GM12873 (cell line): ENCODE results near the gene CTSE.
A peak's percentile ranks its signal among the peaks of the same experiment; 100 is the strongest.

Experiments
- TF ChIP-seq, protein P1 (sequence below): IDR thresholded peaks from 2 replicates; pipeline ENCODE4 v1.5.1; 2012; ENCODE audit warnings: low read depth, mild to moderate bottlenecking, moderate library complexity, low read length, control low read depth; ENCODE audit not compliant: insufficient read depth; ENCODE audit errors: missing control alignments

Gene CTSE

DNA sequence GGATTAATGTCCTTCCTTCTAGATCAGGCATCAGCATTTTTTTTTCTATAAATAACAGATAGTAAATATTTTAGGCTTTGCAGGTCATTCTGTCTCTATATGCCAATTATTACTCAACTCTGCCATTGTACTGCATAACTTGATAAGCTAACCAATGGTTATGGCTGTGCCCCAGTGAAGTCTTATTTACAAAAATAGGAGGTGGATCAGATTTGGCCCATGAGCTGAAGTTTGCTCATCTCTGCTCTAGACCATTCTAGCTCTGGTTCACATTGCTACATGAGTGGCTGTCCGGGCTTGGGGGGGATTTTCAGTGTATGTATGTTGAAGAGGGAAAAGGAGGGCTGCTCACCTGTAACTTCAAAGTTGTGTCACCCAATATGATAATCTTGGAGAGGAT is 30.6 kb downstream of the CTSE start:
- TF ChIP-seq, protein P1, sequence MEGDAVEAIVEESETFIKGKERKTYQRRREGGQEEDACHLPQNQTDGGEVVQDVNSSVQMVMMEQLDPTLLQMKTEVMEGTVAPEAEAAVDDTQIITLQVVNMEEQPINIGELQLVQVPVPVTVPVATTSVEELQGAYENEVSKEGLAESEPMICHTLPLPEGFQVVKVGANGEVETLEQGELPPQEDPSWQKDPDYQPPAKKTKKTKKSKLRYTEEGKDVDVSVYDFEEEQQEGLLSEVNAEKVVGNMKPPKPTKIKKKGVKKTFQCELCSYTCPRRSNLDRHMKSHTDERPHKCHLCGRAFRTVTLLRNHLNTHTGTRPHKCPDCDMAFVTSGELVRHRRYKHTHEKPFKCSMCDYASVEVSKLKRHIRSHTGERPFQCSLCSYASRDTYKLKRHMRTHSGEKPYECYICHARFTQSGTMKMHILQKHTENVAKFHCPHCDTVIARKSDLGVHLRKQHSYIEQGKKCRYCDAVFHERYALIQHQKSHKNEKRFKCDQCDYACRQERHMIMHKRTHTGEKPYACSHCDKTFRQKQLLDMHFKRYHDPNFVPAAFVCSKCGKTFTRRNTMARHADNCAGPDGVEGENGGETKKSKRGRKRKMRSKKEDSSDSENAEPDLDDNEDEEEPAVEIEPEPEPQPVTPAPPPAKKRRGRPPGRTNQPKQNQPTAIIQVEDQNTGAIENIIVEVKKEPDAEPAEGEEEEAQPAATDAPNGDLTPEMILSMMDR, result no peak

DNA sequence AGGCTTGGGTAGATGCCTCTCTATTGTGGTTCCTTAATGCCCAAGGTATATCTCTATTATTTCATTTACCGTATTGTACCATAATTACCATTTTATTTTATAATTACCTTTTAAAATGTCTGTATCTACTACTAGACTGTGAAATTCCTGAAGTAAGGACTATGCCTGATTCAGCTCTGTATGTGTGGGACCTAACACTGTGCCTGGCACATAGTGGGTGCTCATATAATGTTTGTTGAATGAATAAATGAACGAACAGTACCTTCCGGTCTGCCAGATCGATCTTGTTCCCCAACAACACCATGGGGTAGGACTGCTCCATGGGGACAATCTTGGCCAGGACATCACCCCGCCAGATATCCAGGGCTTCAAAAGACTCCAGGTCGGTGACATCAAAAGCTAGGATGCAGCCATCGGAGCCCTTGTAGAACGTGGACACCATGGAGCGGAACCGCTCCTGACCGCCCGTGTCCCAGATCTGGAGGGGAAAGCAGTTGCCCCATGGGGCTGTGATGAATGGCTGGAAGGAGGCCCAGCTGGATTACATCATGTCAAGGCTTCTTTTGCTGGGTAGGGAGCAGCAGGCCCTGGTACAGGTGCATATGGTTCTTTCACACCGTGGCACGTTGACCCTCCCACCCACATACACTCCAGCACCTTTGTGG is 31.3 kb downstream of the CTSE start:
- TF ChIP-seq, protein P1, result no peak

DNA sequence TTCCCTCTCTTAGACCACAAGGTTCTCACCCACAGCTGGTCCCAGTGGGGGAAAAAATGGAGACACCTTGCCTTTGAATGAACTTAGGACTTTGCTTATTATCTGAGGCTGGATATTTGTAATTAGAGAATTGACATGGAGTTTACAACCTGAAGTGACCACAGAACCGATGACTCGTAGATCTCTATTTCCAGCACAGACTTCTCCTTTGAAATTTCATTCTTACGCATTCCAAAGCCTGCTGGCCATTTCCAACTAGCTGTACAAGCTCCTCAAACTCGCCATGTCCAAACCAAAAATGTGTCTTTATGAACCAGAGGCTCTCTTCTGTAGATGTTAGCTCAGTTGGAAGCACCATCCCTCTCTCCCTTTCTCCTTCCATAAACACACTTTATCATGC is 32.5 kb downstream of the CTSE start:
- TF ChIP-seq, protein P1, result no peak

DNA sequence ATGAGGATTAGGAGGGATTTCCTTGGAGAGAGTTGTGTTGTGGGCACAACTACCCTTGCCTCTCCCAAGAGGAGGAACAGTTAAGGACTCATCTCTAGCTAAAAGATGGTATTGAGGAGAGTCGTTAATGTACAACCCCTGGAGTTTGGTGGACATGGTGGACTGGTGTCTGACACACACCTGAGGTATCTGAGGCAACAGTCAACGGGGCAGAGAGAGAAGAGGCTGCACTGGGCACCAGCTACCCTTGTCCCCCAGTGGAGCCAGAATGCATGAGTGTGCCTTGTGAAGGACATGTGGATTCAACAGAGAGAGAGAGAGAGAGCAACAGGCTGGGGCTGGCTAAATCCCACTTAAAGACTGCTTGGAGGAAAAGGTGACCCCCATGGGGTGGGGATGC is 33.5 kb downstream of the CTSE start:
- TF ChIP-seq, protein P1, result no peak

DNA sequence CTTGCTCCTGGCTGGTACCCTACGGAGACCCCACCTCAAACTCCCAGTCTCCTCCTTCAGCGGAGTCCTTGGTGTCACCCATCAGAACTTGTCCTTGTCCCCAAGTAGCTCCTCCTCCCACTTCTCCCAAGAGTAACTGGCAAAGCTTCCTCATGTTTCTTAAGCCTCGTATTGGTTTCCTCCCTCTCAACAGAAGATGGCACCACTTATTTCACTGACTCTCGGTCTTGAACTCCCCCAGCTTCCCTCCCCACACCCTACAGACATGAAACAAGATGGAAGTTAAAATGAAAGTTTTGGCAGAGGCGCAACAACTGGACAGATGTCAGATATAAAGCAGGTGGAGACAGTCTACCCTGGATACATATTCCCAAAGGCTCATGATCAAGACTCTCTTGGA is 33.9 kb downstream of the CTSE start:
- TF ChIP-seq, protein P1, result no peak

DNA sequence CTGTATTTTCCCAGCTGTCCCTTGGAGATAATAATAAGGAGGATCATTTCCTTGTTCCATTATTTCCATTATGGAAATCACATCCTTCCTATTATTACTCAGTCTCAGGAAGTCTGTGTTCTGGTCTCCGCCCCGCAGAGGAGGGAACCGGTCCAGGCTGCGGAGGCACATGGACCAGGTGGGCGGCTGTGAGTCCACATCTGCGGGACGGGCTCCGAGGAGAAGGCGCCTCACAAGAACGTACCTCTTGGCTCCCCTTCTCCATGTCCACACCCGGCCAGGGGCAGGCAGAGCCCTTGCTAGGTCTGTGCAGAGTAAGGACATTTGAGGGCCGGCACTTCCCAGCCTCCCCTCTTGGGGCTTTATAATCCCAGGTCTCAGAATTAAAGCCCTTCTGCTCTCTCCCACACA is 35.1 kb downstream of the CTSE start:
- TF ChIP-seq, protein P1, result peak; percentile 3

DNA sequence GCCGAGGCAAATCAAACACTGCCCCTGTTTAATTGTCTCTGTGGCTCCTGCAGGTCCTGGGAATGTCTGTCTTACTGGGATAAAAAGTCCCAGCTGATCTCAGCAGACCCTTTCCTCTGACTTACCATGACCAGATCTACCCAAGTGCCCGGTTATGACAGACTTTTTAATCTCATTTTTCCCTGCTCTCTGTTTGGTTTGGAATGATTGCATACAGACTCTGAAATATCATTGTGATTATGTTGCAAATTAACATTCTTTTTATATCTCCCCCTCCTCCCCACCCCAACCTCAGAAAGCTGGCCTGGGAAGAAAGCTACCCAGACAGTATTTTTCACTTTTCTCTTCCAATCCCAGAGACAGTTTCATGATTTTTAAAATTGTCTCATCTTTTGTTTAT is 36.8 kb downstream of the CTSE start:
- TF ChIP-seq, protein P1, result no peak

DNA sequence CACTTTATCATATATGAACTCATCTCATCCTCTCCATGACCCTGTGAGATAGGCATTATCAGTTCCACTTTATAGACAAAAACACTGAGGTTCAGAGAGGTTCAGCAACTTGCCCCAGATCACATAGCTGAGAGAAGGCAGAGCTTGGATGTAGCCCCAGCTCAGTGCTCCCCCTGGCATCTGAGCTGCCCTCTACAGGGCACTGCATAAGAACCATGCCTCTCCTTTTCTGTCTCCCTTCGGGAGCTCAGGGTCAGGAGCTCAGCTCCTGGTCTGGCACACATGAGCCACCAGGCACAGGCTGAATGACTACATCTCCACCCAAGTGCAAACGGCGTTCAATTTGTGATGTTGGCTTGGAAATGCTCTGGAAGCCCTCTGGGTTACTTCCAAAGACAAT is 37.4 kb downstream of the CTSE start:
- TF ChIP-seq, protein P1, result no peak
